Erythroblast (primary cell): ENCODE results near the gene MICAL3.

Experiments
- GATA1 ChIP-seq: IDR thresholded peaks from 2 replicates; pipeline ENCODE4 v1.6.1; 2011; ENCODE audit warnings: low read depth, mild to moderate bottlenecking, control low read depth, low read length, moderate library complexity
- POLR2A ChIP-seq: IDR thresholded peaks from 2 replicates; pipeline ENCODE4 v1.6.1; 2011; ENCODE audit warnings: mild to moderate bottlenecking, low read length

- TF ChIP-seq POLR2A (no peak), GATA1 (no peak)
These were observed 78.3 kb downstream of the MICAL3 start for GRCh38 chr22:17945888-17946648.
